ENCODE results near the gene DNAH10.

The DNAH10 gene

DNA sequence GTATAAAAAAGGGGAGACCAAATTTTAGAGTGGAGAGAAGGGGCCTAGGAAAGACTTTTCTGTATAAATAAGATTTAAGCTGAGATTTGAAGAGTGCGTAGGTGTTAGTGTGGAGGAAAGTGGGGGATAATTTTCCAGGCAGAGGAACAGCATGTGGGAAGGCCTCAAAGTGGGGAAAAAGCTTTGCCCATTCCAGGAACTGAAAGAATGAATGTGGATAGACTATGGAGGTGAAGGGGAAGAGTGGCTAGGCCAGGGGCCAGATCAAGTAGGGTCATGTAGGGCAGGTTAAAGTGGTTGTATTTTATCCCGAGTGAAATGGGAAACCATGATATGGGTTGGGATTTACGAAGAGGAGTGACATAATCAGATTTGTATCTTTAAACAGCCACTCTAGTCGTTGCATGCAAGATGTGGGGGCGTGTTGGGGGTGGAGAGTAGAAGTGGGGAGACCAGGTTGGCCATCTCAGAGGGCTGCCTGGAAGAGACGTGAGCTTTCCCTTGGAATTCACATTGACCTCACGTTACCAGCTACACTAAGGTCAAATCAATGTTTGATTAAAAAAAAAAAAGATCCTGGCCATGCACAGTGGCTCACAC is 214.2 kb downstream of the DNAH10 start:
- DNase-seq, result no peak

DNA sequence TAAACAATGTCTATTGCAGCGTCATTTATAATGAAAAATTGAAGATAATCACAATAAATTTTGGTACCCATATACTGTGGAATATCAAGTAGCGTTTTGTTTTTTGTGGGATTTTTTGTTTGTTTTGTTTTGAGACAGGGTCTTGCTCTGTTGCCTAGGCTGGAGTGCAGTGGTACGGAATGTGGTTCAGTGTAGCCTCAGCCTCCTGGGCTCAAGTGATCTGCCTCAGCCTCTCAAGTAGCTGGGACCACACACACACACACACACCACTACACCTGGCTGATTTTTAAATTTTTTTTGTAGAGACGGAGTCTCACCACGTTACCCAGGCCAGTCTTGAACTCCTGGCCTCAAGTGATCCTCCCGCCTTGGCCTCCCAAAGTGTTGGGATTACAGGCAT is 217.5 kb downstream of the DNAH10 start:
- no peak for DNase-seq

DNA sequence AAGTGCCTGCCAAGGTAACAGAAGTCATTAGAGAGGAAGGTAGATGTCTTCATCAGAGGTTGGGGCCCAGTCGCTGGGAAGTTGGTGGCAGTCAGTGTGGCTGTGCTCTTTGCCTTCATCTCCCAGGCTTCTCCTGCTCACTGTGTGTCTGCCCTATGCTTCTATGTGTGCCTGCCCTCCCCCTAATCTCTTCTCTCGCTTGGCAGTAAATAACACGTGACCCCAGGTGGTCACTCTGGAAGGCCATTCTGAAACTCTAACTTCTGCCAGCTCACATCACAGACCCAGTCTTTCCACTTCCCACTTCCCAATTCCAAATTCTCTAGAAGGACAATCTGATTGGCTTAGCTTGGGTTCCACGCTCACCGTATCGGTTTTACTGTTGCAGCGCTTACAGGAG is 220.2 kb downstream of the DNAH10 start:
- DNase-seq, result no peak

DNA sequence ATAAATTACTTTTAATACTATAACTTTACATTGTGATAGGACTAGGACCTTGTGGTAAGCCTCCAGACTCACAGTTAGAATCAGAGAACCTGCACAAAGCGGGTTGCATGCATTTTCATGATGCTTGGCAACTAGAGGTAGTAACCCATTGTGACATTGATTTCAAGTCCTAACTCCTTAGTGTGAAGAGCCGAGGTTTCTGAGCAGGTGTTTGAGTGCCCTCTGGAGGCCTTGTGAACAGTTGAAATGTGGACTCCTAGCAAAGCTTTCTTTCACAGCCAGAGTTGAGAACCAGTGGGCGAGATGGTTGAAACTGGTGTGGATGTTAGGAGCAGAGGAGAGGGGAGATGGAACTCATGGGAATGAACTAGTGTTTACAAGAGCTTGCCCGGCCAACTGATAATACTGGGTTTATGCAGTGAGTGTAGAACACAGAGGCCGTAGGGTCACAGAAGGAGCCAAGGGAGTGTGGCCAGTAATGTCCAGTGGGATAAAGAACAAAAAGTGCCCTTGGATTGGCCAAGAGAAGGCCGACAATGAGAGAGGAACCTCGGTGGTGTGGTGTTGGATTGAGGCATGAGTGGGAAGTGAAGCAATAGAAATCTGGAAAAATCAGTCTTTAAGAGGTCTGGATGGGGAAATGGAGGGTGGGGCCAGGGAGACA is 221.9 kb downstream of the DNAH10 start:
- DNase-seq, result peak; percentile 26 to 60

DNA sequence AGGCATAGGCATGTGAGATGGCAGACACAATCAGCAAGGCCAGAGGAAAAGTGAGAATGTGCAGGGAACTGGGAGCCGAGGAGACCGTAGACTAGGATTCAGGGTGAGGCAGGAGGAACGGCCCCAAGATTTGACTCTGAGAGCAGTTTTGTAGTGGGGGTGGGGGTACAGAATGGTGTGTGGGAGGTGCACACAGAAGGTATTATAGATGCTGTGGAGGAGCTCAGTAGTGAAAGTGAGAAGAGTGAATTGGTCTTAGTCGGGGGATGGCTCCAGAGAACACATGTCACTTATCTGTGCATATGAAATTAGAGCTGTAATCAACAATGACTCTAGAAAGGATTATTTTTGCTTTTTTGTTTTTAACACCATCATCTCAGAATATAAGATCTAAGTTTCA is 222.8 kb downstream of the DNAH10 start:
- DNase-seq, result no peak
